Panc1 (cell line): ENCODE measurements around the gene ARID5B. TPM values are rescaled to one million over a fixed set of nuclear protein-coding genes. Genes with fewer than 3 reads are reported as not detected.

Experiments
- ATAC-seq: fragments of 200-7000 bp; cut with Tn5 transposase; 2 replicates; pipeline ENCODE4 v1.9.1; 2020; ENCODE audit warnings: mild to moderate bottlenecking, moderate library complexity
- BruUV-seq: library from RNA; stranded (reverse); fragments of 400-500 nt; replicated peaks from 2 replicates; lab custom pipeline; 2021; lab: Mats Ljungman, UMichigan
- CTCF ChIA-PET: fragments of 300-600 bp; sonication (Branson Sonifier 250); formaldehyde crosslinking; loops from one replicate; lab custom pipeline; 2022; ENCODE audit warnings: antibody characterized with exemption; lab: Charles Lee
- POLR2A ChIA-PET: fragments of 300-600 bp; sonication (Branson Sonifier 250); formaldehyde crosslinking; loops from one replicate; lab custom pipeline; 2022; ENCODE audit warnings: antibody characterized with exemption; lab: Charles Lee
- DNase-seq: peaks from one replicate; pipeline ENCODE4 v3.0.0-alpha.2; 2010; ENCODE audit warnings: low read depth, low spot score
- H3K27ac ChIP-seq: 2 replicates; pipeline ENCODE4 v1.5.1; 2011; ENCODE audit warnings: mild to moderate bottlenecking, low read length, inconsistent platforms
- H3K27me3 ChIP-seq: fragments of 200-500 bp; sonication (Bioruptor generic); 2 replicates; pipeline ENCODE4 v1.6.0; 2014; ENCODE audit warnings: low read length, inconsistent platforms; ENCODE audit not compliant: control insufficient read depth, insufficient read depth
- H3K36me3 ChIP-seq: fragments of 200-500 bp; sonication (Bioruptor generic); 2 replicates; pipeline ENCODE4 v1.5.1; 2014; ENCODE audit warnings: inconsistent platforms, mild to moderate bottlenecking, low read length, moderate library complexity; ENCODE audit not compliant: control insufficient read depth, insufficient read depth
- H3K4me1 ChIP-seq: 2 replicates; pipeline ENCODE4 v1.5.1; 2011; ENCODE audit warnings: inconsistent platforms, mild to moderate bottlenecking, low read length, moderate library complexity; ENCODE audit not compliant: control insufficient read depth, insufficient read depth
- H3K4me3 ChIP-seq, 2 experiments: 2 replicates each; pipeline ENCODE4 v1.5.1; 2011 to 2012; ENCODE audit warnings: low read depth in 2 of 2, low read length in 2 of 2, mild to moderate bottlenecking in 2 of 2, inconsistent platforms in 1 of 2, moderate library complexity in 1 of 2
- H3K9me3 ChIP-seq: fragments of 200-500 bp; sonication (Bioruptor generic); 2 replicates; pipeline ENCODE4 v1.5.1; 2014; ENCODE audit warnings: low read depth, mild to moderate bottlenecking, inconsistent platforms, low read length, moderate library complexity; ENCODE audit not compliant: control insufficient read depth, insufficient read depth
- CTCF ChIP-seq: fragments of 450-650 bp; IDR thresholded peaks from 2 replicates; pipeline ENCODE4 v1.5.1; 2017; ENCODE audit warnings: mild to moderate bottlenecking
- POLR2AphosphoS5 ChIP-seq: IDR thresholded peaks from 2 replicates; pipeline ENCODE4 v1.6.1; 2012; ENCODE audit warnings: mild to moderate bottlenecking, low read depth, low read length, moderate library complexity
- SIN3A ChIP-seq: IDR thresholded peaks from 2 replicates; pipeline ENCODE4 v1.6.1; 2012; ENCODE audit warnings: low read depth, mild to moderate bottlenecking, low read length, moderate library complexity, borderline replicate concordance; ENCODE audit not compliant: insufficient read depth
- TCF7L2 ChIP-seq: IDR thresholded peaks from 2 replicates; pipeline ENCODE4 v1.6.1; 2011; ENCODE audit warnings: mild to moderate bottlenecking, low read depth, low read length, inconsistent platforms
- in situ Hi-C: cut with HindIII; loops from 2 replicates; pipeline ENCODE4 v1.10.0; 2016; ENCODE audit warnings: low sequenced_read_pairs, low pct_unique_long_range_greater_than_20kb
- intact Hi-C: fragments of 100-400 bp; cut with micrococcal nuclease; formaldehyde crosslinking; loops from one replicate; pipeline ENCODE4 v1.10.0; 2022; ENCODE audit not compliant: unreplicated experiment
- total RNA-seq: library from RNA; stranded (reverse); gene quantifications from one replicate; pipeline ENCODE4 v1.2.1, GENCODE V29; 2021; ENCODE audit not compliant: unreplicated experiment
- TF ChIP-seq, protein P1 (sequence below), 2 experiments: IDR thresholded peaks; 2 replicates each; pipeline ENCODE4 v1.6.1; 2011 to 2012; ENCODE audit warnings: low read depth in 2 of 2, control low read depth in 1 of 2, low read length in 1 of 2, mild to moderate bottlenecking in 1 of 2, moderate library complexity in 1 of 2; ENCODE audit not compliant: insufficient read depth in 1 of 2

ARID5B gene
- total RNA-seq, 1 experiment from 2014 or later = 22.7 TPM

GRCh38 chr10:62072901-62073300, 171.4 kb downstream of the ARID5B start:
- intact Hi-C loops = no loop called here
- no peak for DNase-seq
- Histone ChIP-seq H3K4me1 (peaks cover 13% of the 10 kb centered on the region), H3K4me3 (no peak overlapping the region), H3K9me3 (no peaks in the 10 kb centered on the region), H3K27me3 (no peaks in the 10 kb centered on the region), H3K27ac (no peak overlapping the region), H3K36me3 (peaks cover 3% of the 10 kb centered on the region)
- POLR2A ChIA-PET = no interaction called here
- CTCF ChIA-PET = no interaction called here
- TF ChIP-seq POLR2AphosphoS5 (no peak), SIN3A (no peak)
- ATAC-seq = no peak
- BruUV-seq = no TSS peak
- in situ Hi-C loops = no loop called here

DNA sequence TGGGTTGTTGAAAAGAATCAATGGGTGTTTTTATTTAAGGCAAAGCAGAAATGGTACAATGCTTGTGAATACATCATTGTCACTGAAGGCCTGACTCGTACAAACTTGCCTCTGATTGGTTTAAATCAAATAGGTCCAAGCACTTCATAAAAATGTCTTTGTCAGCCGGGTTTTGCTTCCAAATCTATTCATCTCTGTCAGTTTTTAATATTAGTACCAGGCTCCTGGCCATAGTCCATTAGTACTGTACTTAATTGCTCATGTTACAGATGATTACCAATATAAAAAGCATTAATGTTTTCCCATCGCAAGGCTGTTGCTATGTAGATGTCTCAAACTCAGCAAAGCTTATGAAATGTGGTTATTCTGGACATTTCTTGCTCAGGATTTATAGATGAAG, 171.9 kb downstream of the ARID5B start:
- Histone ChIP-seq H3K4me3 (no peak overlapping the region), H3K4me1 (peaks cover 13% of the 10 kb centered on the region), H3K9me3 (no peaks in the 10 kb centered on the region), H3K27me3 (no peaks in the 10 kb centered on the region), H3K36me3 (peaks cover 3% of the 10 kb centered on the region), H3K27ac (no peak overlapping the region)
- ATAC-seq = no peak
- BruUV-seq = no TSS peak
- no peak for DNase-seq
- intact Hi-C loops = no loop called here
- ChIA-PET POLR2A (no interaction called here), CTCF (no interaction called here)
- in situ Hi-C loops = no loop called here
- TF ChIP-seq, protein P1, sequence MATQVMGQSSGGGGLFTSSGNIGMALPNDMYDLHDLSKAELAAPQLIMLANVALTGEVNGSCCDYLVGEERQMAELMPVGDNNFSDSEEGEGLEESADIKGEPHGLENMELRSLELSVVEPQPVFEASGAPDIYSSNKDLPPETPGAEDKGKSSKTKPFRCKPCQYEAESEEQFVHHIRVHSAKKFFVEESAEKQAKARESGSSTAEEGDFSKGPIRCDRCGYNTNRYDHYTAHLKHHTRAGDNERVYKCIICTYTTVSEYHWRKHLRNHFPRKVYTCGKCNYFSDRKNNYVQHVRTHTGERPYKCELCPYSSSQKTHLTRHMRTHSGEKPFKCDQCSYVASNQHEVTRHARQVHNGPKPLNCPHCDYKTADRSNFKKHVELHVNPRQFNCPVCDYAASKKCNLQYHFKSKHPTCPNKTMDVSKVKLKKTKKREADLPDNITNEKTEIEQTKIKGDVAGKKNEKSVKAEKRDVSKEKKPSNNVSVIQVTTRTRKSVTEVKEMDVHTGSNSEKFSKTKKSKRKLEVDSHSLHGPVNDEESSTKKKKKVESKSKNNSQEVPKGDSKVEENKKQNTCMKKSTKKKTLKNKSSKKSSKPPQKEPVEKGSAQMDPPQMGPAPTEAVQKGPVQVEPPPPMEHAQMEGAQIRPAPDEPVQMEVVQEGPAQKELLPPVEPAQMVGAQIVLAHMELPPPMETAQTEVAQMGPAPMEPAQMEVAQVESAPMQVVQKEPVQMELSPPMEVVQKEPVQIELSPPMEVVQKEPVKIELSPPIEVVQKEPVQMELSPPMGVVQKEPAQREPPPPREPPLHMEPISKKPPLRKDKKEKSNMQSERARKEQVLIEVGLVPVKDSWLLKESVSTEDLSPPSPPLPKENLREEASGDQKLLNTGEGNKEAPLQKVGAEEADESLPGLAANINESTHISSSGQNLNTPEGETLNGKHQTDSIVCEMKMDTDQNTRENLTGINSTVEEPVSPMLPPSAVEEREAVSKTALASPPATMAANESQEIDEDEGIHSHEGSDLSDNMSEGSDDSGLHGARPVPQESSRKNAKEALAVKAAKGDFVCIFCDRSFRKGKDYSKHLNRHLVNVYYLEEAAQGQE (IDR thresholded peaks at IDR 0.05; ENCODE audit: insufficient read depth in 1 of 2, low read depth in 2 of 2, low read length in 1 of 2) = no peak
- TF ChIP-seq TCF7L2 (no peak), CTCF (no peak), POLR2AphosphoS5 (no peak), SIN3A (no peak)

- no peaks in the 10 kb centered on the region for H3K27me3 ChIP-seq
- intact Hi-C loops = no loop called here
- in situ Hi-C loops = no loop called here
- H3K4me1 ChIP-seq = peaks cover 13% of the 10 kb centered on the region
- H3K36me3 ChIP-seq = peaks cover 3% of the 10 kb centered on the region
- DNase-seq = no peak
- ChIA-PET CTCF (no interaction called here), POLR2A (no interaction called here)
- H3K27ac ChIP-seq = peak overlapping the region; percentile 14; the same call in 1 of the 2 replicates
- TF ChIP-seq TCF7L2 (no peak), POLR2AphosphoS5 (no peak)
- TF ChIP-seq, protein P1 (IDR thresholded peaks at IDR 0.05; ENCODE audit: insufficient read depth in 1 of 2, low read depth in 2 of 2, low read length in 1 of 2) = no peak
- no peak overlapping the region for H3K4me3 ChIP-seq
- ATAC-seq = no peak
- H3K9me3 ChIP-seq = no peaks in the 10 kb centered on the region
- no TSS peak for BruUV-seq
Measured at GRCh38 chr10:62075414-62075813, 173.9 kb downstream of the ARID5B start.
